Ectodermal cell (in vitro differentiated cells): ENCODE measurements around the gene DEFB125.
"Not testable (repeated sequence)": the region's sequence is repeated elsewhere in the genome, so short reads cannot be mapped to it uniquely, and the experiment has no call there.

Experiments used
- H3K27ac ChIP-seq: 2 replicates; pipeline ENCODE4 v1.7.0; 2013; ENCODE audit warnings: mild to moderate bottlenecking, low read depth, low read length; ENCODE audit not compliant: insufficient read depth, poor library complexity, severe bottlenecking
- H3K27me3 ChIP-seq: 2 replicates; pipeline ENCODE4 v1.7.0; 2013; ENCODE audit warnings: mild to moderate bottlenecking, low read length; ENCODE audit not compliant: insufficient read depth, control insufficient read depth, poor library complexity, severe bottlenecking
- H3K36me3 ChIP-seq: one replicate; pipeline ENCODE4 v1.7.0; 2013; ENCODE audit warnings: low read length; ENCODE audit not compliant: control insufficient read depth, insufficient read depth
- H3K4me1 ChIP-seq: one replicate; pipeline ENCODE4 v1.7.0; 2013; ENCODE audit warnings: low read length; ENCODE audit not compliant: control insufficient read depth, insufficient read depth
- H3K4me3 ChIP-seq: 2 replicates; pipeline ENCODE4 v1.7.0; 2013; ENCODE audit warnings: low read depth, low read length, control low read depth; ENCODE audit not compliant: insufficient read depth
- H3K9me3 ChIP-seq: 2 replicates; pipeline ENCODE4 v1.7.0; 2013; ENCODE audit warnings: mild to moderate bottlenecking, low read length, moderate library complexity; ENCODE audit not compliant: control insufficient read depth
- WGBS, 2 experiments: methylation state at CpG; one replicate each; pipeline ENCODE4 v1.1.7; 2013; ENCODE audit warnings: missing lambda C conversion rate in 2 of 2; 5-methylcytosine and 5-hydroxymethylcytosine counted together

DEFB125 gene

GRCh38 chr20:90651-91050, 3.2 kb downstream of the DEFB125 start:
- no peaks in the 10 kb centered on the region for H3K36me3 ChIP-seq
- H3K27ac ChIP-seq: no peak overlapping the region
- H3K27me3 ChIP-seq: no peaks in the 10 kb centered on the region
- no peak overlapping the region for H3K4me3 ChIP-seq
- H3K4me1 ChIP-seq: no peaks in the 10 kb centered on the region
- peaks cover 3% of the 10 kb centered on the region for H3K9me3 ChIP-seq

- H3K9me3 ChIP-seq: peaks cover 3% of the 10 kb centered on the region
- no peak overlapping the region for H3K27ac ChIP-seq
- H3K4me3 ChIP-seq: no peak overlapping the region
- no peaks in the 10 kb centered on the region for H3K4me1 ChIP-seq
- H3K36me3 ChIP-seq: no peaks in the 10 kb centered on the region
- no peaks in the 10 kb centered on the region for H3K27me3 ChIP-seq
Measured at GRCh38 chr20:93641-94040, 6.2 kb downstream of the DEFB125 start.

- Histone ChIP-seq H3K4me1 (no peaks in the 10 kb centered on the region), H3K36me3 (no peaks in the 10 kb centered on the region), H3K4me3 (no peak overlapping the region), H3K27me3 (no peaks in the 10 kb centered on the region), H3K27ac (no peak overlapping the region), H3K9me3 (peaks cover 3% of the 10 kb centered on the region)
- 81 to 86% methylated on average over 4 of the region's 4 CpGs for WGBS, 2 experiments
Measured at GRCh38 chr20:95215-95614, 7.7 kb downstream of the DEFB125 start.

GRCh38 chr20:97691-98090, 10.2 kb downstream of the DEFB125 start:
- H3K27me3 ChIP-seq, H3K4me1 ChIP-seq, H3K9me3 ChIP-seq, H3K4me3 ChIP-seq, H3K36me3 ChIP-seq, H3K27ac ChIP-seq: not testable (repeated sequence)
- WGBS, 2 experiments: 77 to 87% methylated on average over 5 of the region's 5 CpGs

- no peaks in the 10 kb centered on the region for H3K27me3 ChIP-seq
- no peaks in the 10 kb centered on the region for H3K9me3 ChIP-seq
- H3K27ac ChIP-seq: no peak overlapping the region
- H3K4me3 ChIP-seq: no peak overlapping the region
- H3K36me3 ChIP-seq: no peaks in the 10 kb centered on the region
- H3K4me1 ChIP-seq: no peaks in the 10 kb centered on the region
Measured at GRCh38 chr20:101975-102374, 14.5 kb downstream of the DEFB125 start.

- WGBS, 2 experiments: 88 to 90% methylated on average over 5 of the region's 5 CpGs
- no peaks in the 10 kb centered on the region for H3K9me3 ChIP-seq
- no peak overlapping the region for H3K27ac ChIP-seq
- no peaks in the 10 kb centered on the region for H3K36me3 ChIP-seq
- H3K4me3 ChIP-seq: no peak overlapping the region
- no peaks in the 10 kb centered on the region for H3K27me3 ChIP-seq
- H3K4me1 ChIP-seq: no peaks in the 10 kb centered on the region
Measured at GRCh38 chr20:103456-103855, 16.0 kb downstream of the DEFB125 start.

- Histone ChIP-seq H3K4me3 (no peak overlapping the region), H3K9me3 (no peaks in the 10 kb centered on the region), H3K27ac (no peak overlapping the region), H3K4me1 (no peaks in the 10 kb centered on the region), H3K36me3 (no peaks in the 10 kb centered on the region), H3K27me3 (no peaks in the 10 kb centered on the region)
Measured at GRCh38 chr20:112396-112795, 24.9 kb downstream of the DEFB125 start.

- Histone ChIP-seq H3K27ac (no peak overlapping the region), H3K4me3 (no peak overlapping the region), H3K36me3 (no peaks in the 10 kb centered on the region), H3K4me1 (no peaks in the 10 kb centered on the region), H3K27me3 (no peaks in the 10 kb centered on the region), H3K9me3 (no peaks in the 10 kb centered on the region)
Measured at GRCh38 chr20:117518-117917, 30.0 kb downstream of the DEFB125 start.

GRCh38 chr20:129786-130323, 42.4 kb downstream of the DEFB125 start:
- H3K4me3 ChIP-seq, H3K4me1 ChIP-seq, H3K9me3 ChIP-seq, H3K36me3 ChIP-seq, H3K27ac ChIP-seq, H3K27me3 ChIP-seq: not testable (repeated sequence)
- 89 to 92% methylated on average over 22 to 23 of the region's 28 CpGs for WGBS, 2 experiments

GRCh38 chr20:137668-138490, 50.4 kb downstream of the DEFB125 start:
- Histone ChIP-seq H3K27me3 (no peaks in the 10 kb centered on the region), H3K4me3 (no peak overlapping the region), H3K27ac (no peak overlapping the region), H3K36me3 (no peaks in the 10 kb centered on the region), H3K9me3 (no peaks in the 10 kb centered on the region), H3K4me1 (no peaks in the 10 kb centered on the region)
- WGBS, 2 experiments: 90 to 93% methylated on average over 11 of the region's 11 CpGs

- Histone ChIP-seq H3K4me1 (peaks cover 9% of the 10 kb centered on the region), H3K36me3 (no peaks in the 10 kb centered on the region), H3K9me3 (no peaks in the 10 kb centered on the region), H3K27me3 (no peaks in the 10 kb centered on the region), H3K4me3 (no peak within 1 kb of the TSS), H3K27ac (no peak within 1 kb of the TSS)
- 71 to 75% methylated on average over 1 of the region's 1 CpG for WGBS, 2 experiments
Measured at GRCh38 chr20:142290-142689, 54.8 kb downstream of the DEFB125 start, which contains the start of gene DEFB126. TSS of gene DEFB126 (plus strand) at chr20:142590. CDS start at chr20:142629, 39 bp downstream.
